H1 (cell line): Measurements from ENCODE around the gene RPS6KL1. TPM values are rescaled to one million over a fixed set of nuclear protein-coding genes. Genes with fewer than 3 reads are reported as not detected.

ENCODE experiments used
- BACH1 ChIP-seq: IDR thresholded peaks from 2 replicates; pipeline ENCODE4 v1.6.1; 2012; ENCODE audit warnings: low read length, improper control_type of control experiment
- CEBPB ChIP-seq: IDR thresholded peaks from 2 replicates; pipeline ENCODE4 v1.6.1; 2012; ENCODE audit warnings: low read depth, low read length
- CHD1 ChIP-seq: IDR thresholded peaks from 2 replicates; pipeline ENCODE4 v1.6.1; 2012; ENCODE audit warnings: low read depth, low read length, improper control_type of control experiment
- CTBP2 ChIP-seq: IDR thresholded peaks from 2 replicates; pipeline ENCODE4 v1.7.0; 2011; ENCODE audit warnings: borderline replicate concordance, mild to moderate bottlenecking, moderate library complexity, mixed read lengths, low read length; ENCODE audit not compliant: insufficient read depth, insufficient read length
- NRF1 ChIP-seq: IDR thresholded peaks from 2 replicates; pipeline ENCODE4 v1.6.1; 2011; ENCODE audit warnings: mild to moderate bottlenecking, low read depth, low read length, improper control_type of control experiment
- POLR2AphosphoS5 ChIP-seq: IDR thresholded peaks from 2 replicates; pipeline ENCODE4 v1.6.1; 2011; ENCODE audit warnings: low read depth, low read length
- RAD21 ChIP-seq, 2 experiments: IDR thresholded peaks in 1 of 2; conservative IDR thresholded peaks in 1 of 2; 2 replicates each; pipeline ENCODE4 v1.6.1; 2011; ENCODE audit warnings: low read depth in 2 of 2, low read length in 2 of 2, improper control_type of control experiment in 1 of 2, inconsistent platforms in 1 of 2, mild to moderate bottlenecking in 1 of 2, moderate library complexity in 1 of 2
- SAP30 ChIP-seq: fragments of 300-600 bp; sonication (generic); IDR thresholded peaks from 2 replicates; pipeline ENCODE4 v1.7.1; 2012; ENCODE audit warnings: low read length, moderate library complexity, mild to moderate bottlenecking, inconsistent platforms; ENCODE audit not compliant: insufficient read depth, insufficient replicate concordance
- SIN3A ChIP-seq, 2 experiments: IDR thresholded peaks in 1 of 2; conservative IDR thresholded peaks in 1 of 2; 2 replicates each; pipeline ENCODE4 v1.6.1; 2011 to 2012; ENCODE audit warnings: low read length in 2 of 2, improper control_type of control experiment in 1 of 2, low read depth in 1 of 2, mild to moderate bottlenecking in 1 of 2
- polyA plus RNA-seq, 7 experiments: library from polyadenylated mRNA; depleted of rRNA in 3 of 7; stranded (reverse) in 5 of 7; unstranded in 2 of 7; fragments of >200 nt in 5 of 7; fragments of 200-250 nt in 2 of 7; gene quantifications; 1 replicate in 5 of 7; 2 replicates in 1 of 7; 4 replicates in 1 of 7; pipeline versions ENCODE4 v1.2.1 to v1.2.3, GENCODE V29; 2011 to 2013; ENCODE audit warnings: missing spikeins in 2 of 7, mixed read lengths in 2 of 7
- total RNA-seq: library from RNA; stranded (reverse); fragmentation: NEBNext Ultra II Directional; extraction: Animal tissue kit (Norgen Biotek cat#: 25700); gene quantifications from 2 replicates; pipeline ENCODE4 v1.2.1, GENCODE V29; 2021
- TF ChIP-seq, protein P1 (sequence below): IDR thresholded peaks from 2 replicates; pipeline ENCODE4 v1.6.1; 2011; ENCODE audit warnings: low read length, improper control_type of control experiment
- TF ChIP-seq, protein P2 (sequence below): IDR thresholded peaks from 2 replicates; pipeline ENCODE4 v1.6.1; 2012; ENCODE audit warnings: inconsistent platforms
- TF ChIP-seq, protein P3 (sequence below): IDR thresholded peaks from 2 replicates; pipeline ENCODE4 v1.6.1; 2012; ENCODE audit warnings: low read length, inconsistent platforms

RPS6KL1 gene
- total and polyA plus RNA-seq, 2 of the 8 experiments (the other 6 are each of a cell fraction or from before 2014, with no cell fraction given): 9.8 to 13.8 TPM

DNA sequence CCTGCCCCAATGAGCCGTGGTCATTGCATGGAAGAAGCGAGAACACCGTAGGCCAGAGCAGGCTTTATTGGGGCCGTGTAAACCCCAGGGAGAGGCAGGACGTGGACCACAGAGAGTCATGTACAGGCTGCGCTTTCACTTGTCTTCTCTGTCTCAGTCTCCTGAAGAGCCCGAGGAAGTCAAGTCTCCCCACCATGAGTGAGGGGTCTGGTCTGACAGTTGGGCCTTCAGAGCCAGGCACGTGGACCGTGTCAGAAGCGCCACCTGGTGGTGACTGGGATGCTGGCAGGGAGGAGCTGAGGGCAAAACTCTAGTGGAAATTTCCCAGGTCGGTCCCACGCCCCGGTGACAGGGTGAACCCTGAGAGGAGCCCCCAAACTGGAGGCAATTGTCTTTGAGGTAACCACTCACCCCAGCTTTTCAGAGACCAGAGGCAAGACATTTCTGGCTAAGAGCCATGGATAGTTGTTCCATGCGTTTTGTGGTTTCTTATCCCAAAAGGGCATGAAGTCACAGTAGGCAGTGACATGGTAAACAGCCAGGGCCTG lies 17.4 kb downstream of the RPS6KL1 start (continued):
- TF ChIP-seq, protein P1, sequence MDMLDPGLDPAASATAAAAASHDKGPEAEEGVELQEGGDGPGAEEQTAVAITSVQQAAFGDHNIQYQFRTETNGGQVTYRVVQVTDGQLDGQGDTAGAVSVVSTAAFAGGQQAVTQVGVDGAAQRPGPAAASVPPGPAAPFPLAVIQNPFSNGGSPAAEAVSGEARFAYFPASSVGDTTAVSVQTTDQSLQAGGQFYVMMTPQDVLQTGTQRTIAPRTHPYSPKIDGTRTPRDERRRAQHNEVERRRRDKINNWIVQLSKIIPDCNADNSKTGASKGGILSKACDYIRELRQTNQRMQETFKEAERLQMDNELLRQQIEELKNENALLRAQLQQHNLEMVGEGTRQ: peak; percentile 41; the same call in 1 of the 2 replicates
- TF ChIP-seq, protein P2, sequence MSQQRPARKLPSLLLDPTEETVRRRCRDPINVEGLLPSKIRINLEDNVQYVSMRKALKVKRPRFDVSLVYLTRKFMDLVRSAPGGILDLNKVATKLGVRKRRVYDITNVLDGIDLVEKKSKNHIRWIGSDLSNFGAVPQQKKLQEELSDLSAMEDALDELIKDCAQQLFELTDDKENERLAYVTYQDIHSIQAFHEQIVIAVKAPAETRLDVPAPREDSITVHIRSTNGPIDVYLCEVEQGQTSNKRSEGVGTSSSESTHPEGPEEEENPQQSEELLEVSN: 0 out of 2 replicates have a peak, but pooled peaks have one; percentile 49
- TF ChIP-seq SAP30 (peak; percentile 90), BACH1 (peak; percentile 92), CHD1 (no peak), SIN3A (conservative IDR thresholded peaks at IDR 0.05 in 1 of 2, IDR thresholded peaks at IDR 0.05 in 1 of 2; ENCODE audit: low read depth in 1 of 2, low read length in 2 of 2) (peak; percentile 97 to 99), RAD21 (IDR thresholded peaks at IDR 0.05 in 1 of 2, conservative IDR thresholded peaks at IDR 0.05 in 1 of 2; ENCODE audit: low read depth in 2 of 2, low read length in 2 of 2) (peak; percentile 69 to 73), CTBP2 (peak; percentile 57), NRF1 (no peak), POLR2AphosphoS5 (peak; percentile 56), CEBPB (no peak)
- TF ChIP-seq, protein P3, sequence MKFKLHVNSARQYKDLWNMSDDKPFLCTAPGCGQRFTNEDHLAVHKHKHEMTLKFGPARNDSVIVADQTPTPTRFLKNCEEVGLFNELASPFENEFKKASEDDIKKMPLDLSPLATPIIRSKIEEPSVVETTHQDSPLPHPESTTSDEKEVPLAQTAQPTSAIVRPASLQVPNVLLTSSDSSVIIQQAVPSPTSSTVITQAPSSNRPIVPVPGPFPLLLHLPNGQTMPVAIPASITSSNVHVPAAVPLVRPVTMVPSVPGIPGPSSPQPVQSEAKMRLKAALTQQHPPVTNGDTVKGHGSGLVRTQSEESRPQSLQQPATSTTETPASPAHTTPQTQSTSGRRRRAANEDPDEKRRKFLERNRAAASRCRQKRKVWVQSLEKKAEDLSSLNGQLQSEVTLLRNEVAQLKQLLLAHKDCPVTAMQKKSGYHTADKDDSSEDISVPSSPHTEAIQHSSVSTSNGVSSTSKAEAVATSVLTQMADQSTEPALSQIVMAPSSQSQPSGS: 0 out of 2 replicates have a peak, but pooled peaks have one; percentile 67
